Glutamatergic neuron (in vitro differentiated cells): ENCODE results near the gene OGFOD2. TPM values are rescaled to one million over a fixed set of nuclear protein-coding genes. Genes with fewer than 3 reads are reported as not detected.
A peak's percentile ranks its signal among the peaks of the same experiment; 100 is the strongest.

Source experiments
- DNase-seq: peaks from one replicate; pipeline ENCODE4 v3.0.0; 2022
- H3K27ac Mint-ChIP-seq: one replicate; pipeline ENCODE4 v1.8.0; 2020; ENCODE audit warnings: mild to moderate bottlenecking, mixed read lengths, inconsistent platforms; ENCODE audit not compliant: unreplicated experiment
- H3K27me3 Mint-ChIP-seq: one replicate; pipeline ENCODE4 v1.8.0; 2020; ENCODE audit warnings: mild to moderate bottlenecking, moderate library complexity, mixed read lengths, inconsistent platforms; ENCODE audit not compliant: unreplicated experiment
- H3K36me3 Mint-ChIP-seq: one replicate; pipeline ENCODE4 v1.8.0; 2020; ENCODE audit warnings: mild to moderate bottlenecking, mixed read lengths, inconsistent platforms; ENCODE audit not compliant: unreplicated experiment
- H3K4me1 Mint-ChIP-seq: one replicate; pipeline ENCODE4 v1.8.0; 2020; ENCODE audit warnings: mild to moderate bottlenecking, low read depth, mixed read lengths, inconsistent platforms; ENCODE audit not compliant: unreplicated experiment
- H3K4me3 Mint-ChIP-seq: one replicate; pipeline ENCODE4 v1.8.0; 2020; ENCODE audit warnings: mild to moderate bottlenecking, mixed read lengths, inconsistent platforms; ENCODE audit not compliant: unreplicated experiment
- H3K9me3 Mint-ChIP-seq: one replicate; pipeline ENCODE4 v1.8.0; 2020; ENCODE audit warnings: mild to moderate bottlenecking, moderate library complexity, mixed read lengths, inconsistent platforms; ENCODE audit not compliant: unreplicated experiment
- long read RNA-seq: library from polyadenylated mRNA; unstranded; transcript quantifications from one replicate; pipeline ENCODE4 v2.0.0, GENCODE V29; 2020; ENCODE audit not compliant: unreplicated experiment
- total RNA-seq: library from RNA; stranded (reverse); fragmentation: NEBNext Ultra II Directional; extraction: Animal tissue kit (Norgen Biotek cat#: 25700); gene quantifications from one replicate; pipeline ENCODE4 v1.2.1, GENCODE V29; 2021; ENCODE audit not compliant: unreplicated experiment
- TF ChIP-seq, protein P1 (sequence below): fragments of 200-600 bp; sonication (generic); IDR thresholded peaks from one replicate; pipeline ENCODE4 v1.5.0; 2021; ENCODE audit not compliant: partially characterized antibody, unreplicated experiment

OGFOD2 gene
- 15.3 TPM for total RNA-seq
- long read RNA-seq, partial matches to known transcripts, result 0 of 5 reads
- long read RNA-seq, other reads (novel, unspliced or antisense), result 3 of 5 reads

DNA sequence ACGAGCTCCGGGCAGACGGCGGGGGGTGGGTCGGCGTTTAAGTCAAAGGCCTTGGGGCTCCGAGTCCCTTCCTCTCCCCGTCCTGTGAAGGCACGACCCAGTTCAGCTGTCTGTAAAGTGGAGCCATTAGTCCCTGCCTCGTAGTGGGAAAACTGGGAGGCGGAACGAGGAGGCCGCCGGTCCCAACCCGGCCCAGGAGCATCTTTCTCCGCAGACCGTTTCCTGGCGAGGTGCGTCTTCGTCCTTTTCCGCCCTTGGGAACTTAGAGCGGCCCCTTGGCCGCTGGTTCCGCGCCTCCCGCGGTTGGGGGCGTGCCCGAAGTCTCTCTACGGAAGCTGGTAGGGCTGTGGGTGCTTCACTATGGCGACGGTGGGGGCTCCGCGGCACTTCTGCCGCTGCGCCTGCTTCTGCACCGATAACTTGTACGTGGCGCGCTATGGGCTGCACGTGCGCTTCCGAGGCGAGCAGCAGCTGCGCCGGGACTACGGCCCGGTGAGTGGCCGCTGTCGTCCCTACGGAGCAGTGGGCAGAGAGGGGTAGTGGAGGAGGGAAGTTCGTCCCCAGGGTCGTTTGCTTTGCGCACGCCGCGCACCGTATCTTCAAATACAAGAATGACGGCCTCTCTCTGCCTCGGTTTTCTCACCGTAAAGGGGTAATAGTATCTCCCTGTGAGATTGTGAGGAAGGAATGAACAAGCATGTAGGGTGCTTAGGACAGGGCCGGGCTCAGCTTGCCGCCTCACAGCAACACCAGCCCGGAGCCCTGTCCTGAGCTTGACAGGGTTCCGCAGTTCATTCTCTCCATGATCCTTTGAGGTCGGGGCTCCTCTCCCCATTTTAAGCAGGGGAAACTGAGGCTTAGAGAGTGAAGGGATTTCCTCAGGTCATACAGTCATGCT lies at the start of gene OGFOD2:
OGFOD2 (plus strand) TSS at position 353 of the 898 bp plus-strand sequence; CDS start at position 361, 8 bp downstream.
- H3K4me1 Mint-ChIP-seq, result no peaks in the 10 kb centered on the region

DNA sequence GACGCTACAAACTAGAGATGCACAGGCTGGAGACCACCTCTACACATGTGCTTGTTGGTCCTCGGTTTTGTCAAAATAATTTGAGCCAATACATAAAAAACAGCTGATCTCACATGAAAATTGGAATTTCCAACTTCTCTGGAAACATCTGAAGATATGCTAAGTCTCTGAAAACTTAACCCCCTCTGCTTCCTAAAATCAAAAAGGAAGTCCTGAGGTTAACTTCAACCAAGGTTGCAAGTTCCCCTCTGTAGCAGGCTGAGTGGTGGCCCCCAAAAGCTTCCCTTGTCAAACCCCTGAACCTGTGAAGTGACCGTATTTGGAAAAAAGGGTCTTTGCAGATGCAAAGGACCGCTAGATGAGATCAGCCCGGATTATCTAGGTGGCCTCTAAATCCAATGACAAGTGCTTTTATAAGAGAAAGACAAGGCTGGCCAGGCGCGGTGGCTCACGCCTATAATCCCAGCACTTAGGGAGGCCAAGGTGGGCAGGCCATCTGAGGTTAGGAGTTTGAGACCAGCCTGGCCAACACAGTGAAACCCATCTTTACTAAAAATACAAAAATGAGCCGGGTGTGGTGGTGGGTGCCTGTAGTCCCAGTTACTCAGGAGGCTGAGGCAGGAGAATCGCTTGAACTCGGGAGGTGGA lies 47.2 kb upstream of the OGFOD2 start:
- DNase-seq, result no peak
- Mint-ChIP-seq H3K27ac (no peak overlapping the region), H3K27me3 (peaks cover 6% of the 10 kb centered on the region), H3K9me3 (no peaks in the 10 kb centered on the region), H3K4me1 (no peaks in the 10 kb centered on the region), H3K36me3 (no peaks in the 10 kb centered on the region), H3K4me3 (no peak overlapping the region)
- TF ChIP-seq, protein P1, sequence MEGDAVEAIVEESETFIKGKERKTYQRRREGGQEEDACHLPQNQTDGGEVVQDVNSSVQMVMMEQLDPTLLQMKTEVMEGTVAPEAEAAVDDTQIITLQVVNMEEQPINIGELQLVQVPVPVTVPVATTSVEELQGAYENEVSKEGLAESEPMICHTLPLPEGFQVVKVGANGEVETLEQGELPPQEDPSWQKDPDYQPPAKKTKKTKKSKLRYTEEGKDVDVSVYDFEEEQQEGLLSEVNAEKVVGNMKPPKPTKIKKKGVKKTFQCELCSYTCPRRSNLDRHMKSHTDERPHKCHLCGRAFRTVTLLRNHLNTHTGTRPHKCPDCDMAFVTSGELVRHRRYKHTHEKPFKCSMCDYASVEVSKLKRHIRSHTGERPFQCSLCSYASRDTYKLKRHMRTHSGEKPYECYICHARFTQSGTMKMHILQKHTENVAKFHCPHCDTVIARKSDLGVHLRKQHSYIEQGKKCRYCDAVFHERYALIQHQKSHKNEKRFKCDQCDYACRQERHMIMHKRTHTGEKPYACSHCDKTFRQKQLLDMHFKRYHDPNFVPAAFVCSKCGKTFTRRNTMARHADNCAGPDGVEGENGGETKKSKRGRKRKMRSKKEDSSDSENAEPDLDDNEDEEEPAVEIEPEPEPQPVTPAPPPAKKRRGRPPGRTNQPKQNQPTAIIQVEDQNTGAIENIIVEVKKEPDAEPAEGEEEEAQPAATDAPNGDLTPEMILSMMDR, result no peak

More for the DNA sequence above, at the start of gene OGFOD2:
- peaks cover 5% of the 10 kb centered on the region for H3K9me3 Mint-ChIP-seq
- peaks cover 8% of the 10 kb centered on the region for H3K27me3 Mint-ChIP-seq
- H3K4me3 Mint-ChIP-seq, result peak within 1 kb of the TSS; percentile 96
- TF ChIP-seq, protein P1, result no peak
- peak; percentile 91 for DNase-seq
- H3K36me3 Mint-ChIP-seq, result no peaks in the 10 kb centered on the region
- peak within 1 kb of the TSS; percentile 98 for H3K27ac Mint-ChIP-seq

DNA sequence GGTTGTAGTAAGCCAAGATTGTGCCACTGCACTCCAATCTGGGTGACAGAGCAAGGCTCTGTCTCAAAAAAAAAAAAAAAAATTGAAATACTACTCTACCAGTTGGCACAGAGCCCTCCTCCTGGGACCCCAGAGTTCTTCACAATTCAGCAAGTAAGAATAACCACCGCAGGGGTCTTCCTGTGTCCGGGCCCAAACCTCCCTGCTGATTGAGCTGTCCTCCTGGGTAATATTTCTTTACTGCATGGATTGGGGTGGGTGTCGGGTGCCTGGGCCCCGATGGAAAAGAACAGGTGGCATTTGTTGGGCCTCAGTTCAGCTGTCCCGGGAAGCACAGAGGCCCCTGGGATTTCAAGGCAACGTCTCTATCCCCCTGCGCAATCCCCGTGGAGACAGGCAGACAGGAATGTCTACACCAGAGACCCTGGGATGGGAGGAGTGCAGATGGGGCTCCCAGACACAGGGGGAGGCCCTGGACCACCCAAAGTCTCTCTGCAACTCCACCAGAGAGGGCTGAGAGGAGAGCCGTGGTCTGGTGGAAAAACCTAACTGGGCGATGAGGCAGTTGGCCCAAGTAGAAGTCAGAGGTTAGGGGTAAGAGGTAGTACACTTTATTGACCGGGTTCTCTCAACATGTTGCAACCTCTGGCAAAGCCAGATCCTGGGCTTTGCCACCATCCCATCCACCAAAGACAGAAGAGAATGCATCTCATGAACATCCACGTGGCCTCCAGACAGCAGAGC lies 46.5 kb upstream of the OGFOD2 start:
- Mint-ChIP-seq H3K27ac (no peak overlapping the region), H3K36me3 (no peaks in the 10 kb centered on the region), H3K4me3 (no peak overlapping the region), H3K27me3 (peaks cover 6% of the 10 kb centered on the region), H3K9me3 (no peaks in the 10 kb centered on the region), H3K4me1 (no peaks in the 10 kb centered on the region)
- TF ChIP-seq, protein P1, result no peak
- DNase-seq, result no peak

DNA sequence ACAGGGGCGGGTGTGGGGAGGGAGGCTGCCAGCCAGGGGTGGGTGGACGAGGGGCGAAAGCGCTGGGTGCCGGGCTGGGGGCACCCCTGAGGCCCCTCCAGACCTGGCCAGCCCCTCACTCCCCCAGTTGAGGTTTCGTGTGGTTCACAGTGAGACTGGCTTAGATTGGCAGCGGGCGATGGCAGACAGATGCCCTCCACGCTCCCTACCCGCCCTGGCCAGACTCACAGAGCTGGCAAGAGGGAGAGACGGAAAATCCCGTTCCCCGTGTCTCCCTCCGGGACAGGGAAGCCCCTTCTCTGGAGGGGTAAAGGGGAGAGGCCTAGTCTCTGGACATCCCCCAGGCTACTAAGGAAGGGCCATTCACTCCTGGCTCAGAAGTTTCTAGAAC lies 45.9 kb upstream of the OGFOD2 start:
- H3K27ac Mint-ChIP-seq, result no peak overlapping the region
- H3K4me3 Mint-ChIP-seq, result no peak overlapping the region
- H3K4me1 Mint-ChIP-seq, result no peaks in the 10 kb centered on the region
- TF ChIP-seq, protein P1, result no peak
- H3K36me3 Mint-ChIP-seq, result no peaks in the 10 kb centered on the region
- peaks cover 6% of the 10 kb centered on the region for H3K27me3 Mint-ChIP-seq
- DNase-seq, result no peak
- H3K9me3 Mint-ChIP-seq, result no peaks in the 10 kb centered on the region
